ENCODE measurements around the gene MEI1. TPM values are rescaled to one million over a fixed set of nuclear protein-coding genes. Genes with fewer than 3 reads are reported as not detected.

Gene MEI1
- total RNA-seq, 1 experiment from 2014 or later: not detected

- H3K27me3 Mint-ChIP-seq (ENCODE audit: insufficient read depth, unreplicated experiment): peaks cover 3% of the 10 kb centered on the region
- DNase-seq: peak; percentile 80 to 84
- H3K9me3 Mint-ChIP-seq (ENCODE audit: unreplicated experiment): no peaks in the 10 kb centered on the region
- peak; percentile 62 to 91 for TF ChIP-seq CTCF (IDR thresholded peaks at IDR 0.05; ENCODE audit: insufficient read depth in 1 of 2, low read depth in 1 of 2, low read length in 1 of 2, severe bottlenecking in 1 of 2, unreplicated experiment in 1 of 2)
- no peak overlapping the region for H3K4me3 Mint-ChIP-seq (ENCODE audit: unreplicated experiment)
- Histone ChIP-seq H3K36me3 (ENCODE audit: control insufficient read depth, insufficient read depth, low read length) (no peaks in the 10 kb centered on the region), H3K4me1 (no peaks in the 10 kb centered on the region), H3K27me3 (replicated peaks; ENCODE audit: control insufficient read depth, insufficient read depth, low read length) (no peaks in the 10 kb centered on the region), H3K4me3 (ENCODE audit: low read depth, low read length) (no peak overlapping the region), H3K9me3 (no peaks in the 10 kb centered on the region)
- H3K4me1 Mint-ChIP-seq (ENCODE audit: low read depth, unreplicated experiment): no peaks in the 10 kb centered on the region
- POLR2A ChIA-PET: interaction anchor here (0.5 to 1.0 kb wide), 5 partner anchors 9 to 86 kb away, joined by 3 to 8 read pairs (median 3); partner anchors contain the start of genes CCDC134 and SREBF2
- H3K27ac Mint-ChIP-seq (ENCODE audit: unreplicated experiment): no peak overlapping the region
- H3K36me3 Mint-ChIP-seq (ENCODE audit: insufficient read depth, unreplicated experiment): no peaks in the 10 kb centered on the region
- CTCF ChIA-PET: interaction anchor here (0.5 to 1.7 kb wide), 29 partner anchors 8 to 812 kb away, joined by 3 to 56 read pairs (median 5); partner anchors contain the start of genes CCDC134, CENPM, PMM1 and SNU13
- intact Hi-C loops (cut with micrococcal nuclease; ENCODE audit: unreplicated experiment): loop anchor here (1.0 kb wide), 3 partner anchors 49 to 195 kb away; no protein-coding TSS in a partner anchor
- no TSS peak for BruUV-seq (replicated peaks)
Observed at GRCh38 chr22:41746567-41747400, 47.5 kb downstream of the MEI1 start.

GRCh38 chr22:41752011-41752970, 53.0 kb downstream of the MEI1 start:
- ChIA-PET CTCF (interaction anchor here (0.6 to 1.2 kb wide), 2 partner anchors 55 to 188 kb away, joined by 3 to 5 read pairs; no protein-coding TSS in a partner anchor), POLR2A (no interaction called here)
- no peaks in the 10 kb centered on the region for H3K27me3 ChIP-seq (replicated peaks; ENCODE audit: control insufficient read depth, insufficient read depth, low read length)
- H3K36me3 Mint-ChIP-seq (ENCODE audit: insufficient read depth, unreplicated experiment): no peaks in the 10 kb centered on the region
- no peak overlapping the region for H3K4me3 ChIP-seq (ENCODE audit: low read depth, low read length)
- no peaks in the 10 kb centered on the region for H3K4me1 Mint-ChIP-seq (ENCODE audit: low read depth, unreplicated experiment)
- DNase-seq: peak in 1 of 2 experiments; percentile 11
- no peaks in the 10 kb centered on the region for H3K36me3 ChIP-seq (ENCODE audit: control insufficient read depth, insufficient read depth, low read length)
- no peaks in the 10 kb centered on the region for H3K9me3 Mint-ChIP-seq (ENCODE audit: unreplicated experiment)
- H3K4me1 ChIP-seq: no peaks in the 10 kb centered on the region
- H3K4me3 Mint-ChIP-seq (ENCODE audit: unreplicated experiment): no peak overlapping the region
- no TSS peak for BruUV-seq (replicated peaks)
- H3K9me3 ChIP-seq: no peaks in the 10 kb centered on the region
- no peak for TF ChIP-seq CTCF (IDR thresholded peaks at IDR 0.05; ENCODE audit: insufficient read depth in 1 of 2, low read depth in 1 of 2, low read length in 1 of 2, severe bottlenecking in 1 of 2, unreplicated experiment in 1 of 2)
- H3K27ac Mint-ChIP-seq (ENCODE audit: unreplicated experiment): no peak overlapping the region
- intact Hi-C loops (cut with micrococcal nuclease; ENCODE audit: unreplicated experiment): no loop called here
- no peaks in the 10 kb centered on the region for H3K27me3 Mint-ChIP-seq (ENCODE audit: insufficient read depth, unreplicated experiment)

- H3K27ac Mint-ChIP-seq (ENCODE audit: unreplicated experiment): no peak overlapping the region
- H3K27me3 Mint-ChIP-seq (ENCODE audit: insufficient read depth, unreplicated experiment): no peaks in the 10 kb centered on the region
- Histone ChIP-seq H3K4me1 (no peaks in the 10 kb centered on the region), H3K36me3 (ENCODE audit: control insufficient read depth, insufficient read depth, low read length) (no peaks in the 10 kb centered on the region), H3K9me3 (no peaks in the 10 kb centered on the region), H3K27me3 (replicated peaks; ENCODE audit: control insufficient read depth, insufficient read depth, low read length) (no peaks in the 10 kb centered on the region), H3K4me3 (ENCODE audit: low read depth, low read length) (no peak overlapping the region)
- intact Hi-C loops (cut with micrococcal nuclease; ENCODE audit: unreplicated experiment): no loop called here
- H3K4me3 Mint-ChIP-seq (ENCODE audit: unreplicated experiment): no peak overlapping the region
- ChIA-PET CTCF (no interaction called here), POLR2A (no interaction called here)
- no peak for TF ChIP-seq CTCF (IDR thresholded peaks at IDR 0.05; ENCODE audit: insufficient read depth in 1 of 2, low read depth in 1 of 2, low read length in 1 of 2, severe bottlenecking in 1 of 2, unreplicated experiment in 1 of 2)
- H3K4me1 Mint-ChIP-seq (ENCODE audit: low read depth, unreplicated experiment): no peaks in the 10 kb centered on the region
- H3K9me3 Mint-ChIP-seq (ENCODE audit: unreplicated experiment): no peaks in the 10 kb centered on the region
- no peaks in the 10 kb centered on the region for H3K36me3 Mint-ChIP-seq (ENCODE audit: insufficient read depth, unreplicated experiment)
- BruUV-seq (replicated peaks): no TSS peak
- no peak for DNase-seq
Observed at GRCh38 chr22:41753984-41754383, 54.7 kb downstream of the MEI1 start.
